NCI-H2171 treated with DMSO at 0.1 percent for 48 hours (cell line): ENCODE results near the gene SF3A2.

ENCODE experiments used
- DNase-seq: peaks from one replicate; lab custom pipeline; 2025; lab: John Stamatoyannopoulos, UW

The SF3A2 gene

DNA sequence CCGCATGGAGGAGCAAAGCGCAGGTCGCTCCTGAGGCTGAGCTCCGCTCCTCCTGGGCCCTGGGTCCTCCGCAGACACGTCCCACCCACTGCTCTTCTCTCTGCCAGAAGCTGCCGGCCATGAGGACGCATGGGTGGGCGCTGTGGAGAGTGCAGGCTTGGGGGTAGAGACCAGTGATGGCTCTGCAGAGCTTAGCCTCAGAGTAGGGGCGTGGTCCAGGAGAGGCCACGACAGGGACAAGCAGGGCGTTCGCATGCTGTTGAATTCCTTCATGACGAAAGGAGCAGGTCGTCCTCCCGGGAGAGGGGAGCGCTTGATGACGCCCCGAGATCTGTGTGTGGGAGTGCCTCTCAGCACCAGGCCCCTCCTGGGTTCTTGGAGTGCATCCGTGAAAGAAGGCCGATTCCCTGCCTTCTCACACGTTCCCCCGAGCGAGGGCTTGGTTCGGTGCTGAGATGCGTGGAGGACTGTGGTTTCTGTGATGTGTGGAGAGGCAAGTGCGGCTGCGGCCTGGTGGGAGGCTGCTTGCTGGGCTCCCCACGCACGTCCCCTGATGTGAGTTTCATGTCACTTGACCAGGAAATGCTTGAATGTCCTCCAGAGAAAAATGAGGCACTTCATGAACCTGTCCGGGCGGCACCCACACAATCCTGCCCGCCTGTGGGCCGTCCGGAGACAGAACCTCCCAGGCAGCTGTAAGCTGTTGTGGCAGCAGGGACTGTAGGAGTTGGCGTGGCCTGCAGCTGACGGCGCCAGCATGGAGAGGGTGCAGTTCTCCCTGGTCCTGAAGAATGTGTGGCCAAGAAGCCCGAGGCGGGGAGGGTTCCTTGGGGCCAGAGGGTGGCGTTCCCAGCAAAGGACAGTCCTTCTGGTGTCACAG lies 4.5 kb downstream of the SF3A2 start:
- DNase-seq: no peak

DNA sequence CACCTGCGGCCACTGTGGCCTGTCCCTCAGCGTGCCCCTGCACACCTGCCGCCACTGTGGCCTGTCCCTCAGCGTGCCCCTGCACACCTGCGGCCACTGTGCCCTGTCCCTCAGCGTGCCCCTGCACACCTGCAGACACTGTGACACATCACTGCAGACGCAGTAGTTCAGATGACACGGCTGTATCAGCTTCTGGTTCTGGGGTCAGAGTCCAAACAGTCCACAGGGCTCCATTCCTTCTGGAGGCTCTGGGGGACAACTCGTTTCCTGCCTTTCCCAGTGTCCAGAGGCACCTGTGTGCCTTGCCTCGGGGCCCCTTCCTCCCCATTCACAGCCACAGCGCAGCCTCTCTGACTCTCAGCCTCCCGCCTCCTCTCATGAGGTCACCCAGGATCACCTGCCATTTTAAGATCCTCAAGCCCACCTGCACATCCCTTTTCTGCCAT lies 5.5 kb downstream of the SF3A2 start:
- no peak for DNase-seq

DNA sequence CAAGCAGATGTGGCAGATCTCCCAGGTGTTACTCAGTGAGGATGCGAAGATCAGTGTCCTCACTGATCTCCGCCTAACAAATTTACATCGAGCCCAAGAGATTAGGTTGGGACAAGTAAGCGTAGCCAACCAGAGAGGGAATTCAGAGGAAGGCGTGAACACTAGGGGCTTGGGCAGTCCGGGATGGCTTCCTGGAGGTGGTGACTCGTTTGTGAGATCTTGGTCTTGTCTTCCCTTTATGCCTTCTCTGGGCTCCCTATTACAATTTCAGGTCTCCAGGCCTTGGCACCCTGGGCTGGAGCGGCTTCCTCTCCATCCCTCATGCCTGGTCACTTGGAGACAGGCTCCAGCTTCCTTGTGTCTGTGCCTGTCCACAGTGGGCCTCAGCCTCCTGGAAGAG lies 6.2 kb downstream of the SF3A2 start:
- no peak for DNase-seq

DNA sequence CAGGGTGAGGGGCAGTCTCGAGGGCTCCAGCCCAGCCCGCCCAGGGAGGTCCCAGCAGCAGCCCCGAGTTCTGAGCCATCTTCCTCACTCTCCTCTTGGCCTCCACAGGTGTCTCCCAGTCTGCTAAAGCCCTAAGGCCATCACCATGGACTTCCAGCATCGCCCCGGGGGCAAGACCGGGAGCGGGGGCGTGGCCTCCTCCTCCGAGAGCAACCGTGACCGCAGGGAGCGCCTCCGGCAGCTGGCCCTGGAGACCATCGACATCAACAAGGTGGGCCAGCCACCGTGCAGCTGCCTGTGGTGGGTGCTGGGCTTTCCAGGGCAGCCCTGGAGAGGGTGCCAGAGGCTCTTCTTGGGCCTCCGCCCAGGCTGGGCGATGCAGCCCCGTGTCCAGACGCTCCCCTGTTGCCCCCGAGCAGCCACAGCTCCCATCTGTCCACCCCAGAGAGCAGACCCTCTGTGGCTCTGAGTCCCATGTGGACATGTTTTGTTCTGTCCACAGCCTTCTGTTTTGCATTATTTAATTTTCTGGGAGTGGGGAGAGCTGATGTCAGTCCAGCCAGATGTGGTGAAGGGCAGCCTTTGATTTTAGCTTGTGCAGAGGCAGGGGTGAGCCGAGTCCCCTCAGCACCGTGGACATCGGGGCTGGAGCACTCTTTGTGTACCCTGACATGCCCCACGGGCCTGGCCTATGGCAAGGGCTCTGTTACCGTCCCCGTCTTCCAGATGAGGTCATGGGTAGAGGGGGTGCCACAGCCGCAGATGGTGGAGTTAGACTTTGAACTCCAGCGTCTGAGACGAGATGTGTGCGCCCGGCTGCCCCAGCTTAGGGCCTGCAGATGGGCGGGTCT lies 6.9 kb downstream of the SF3A2 start:
- no peak for DNase-seq

DNA sequence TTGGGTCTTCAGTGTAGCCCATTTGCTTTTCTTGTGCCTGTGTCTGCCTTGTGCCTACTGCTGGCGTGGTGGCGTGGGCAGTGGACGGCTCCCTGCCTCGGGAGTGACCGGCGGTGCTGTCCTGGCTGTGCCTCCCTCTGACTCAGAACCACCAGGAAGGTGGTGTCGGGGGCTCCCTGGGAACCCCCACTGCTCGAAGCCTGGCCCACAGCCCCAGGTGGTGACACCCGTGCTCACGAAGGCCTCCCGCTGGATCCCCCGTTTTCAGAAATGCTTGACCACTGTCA lies 7.4 kb downstream of the SF3A2 start:
- no peak for DNase-seq

DNA sequence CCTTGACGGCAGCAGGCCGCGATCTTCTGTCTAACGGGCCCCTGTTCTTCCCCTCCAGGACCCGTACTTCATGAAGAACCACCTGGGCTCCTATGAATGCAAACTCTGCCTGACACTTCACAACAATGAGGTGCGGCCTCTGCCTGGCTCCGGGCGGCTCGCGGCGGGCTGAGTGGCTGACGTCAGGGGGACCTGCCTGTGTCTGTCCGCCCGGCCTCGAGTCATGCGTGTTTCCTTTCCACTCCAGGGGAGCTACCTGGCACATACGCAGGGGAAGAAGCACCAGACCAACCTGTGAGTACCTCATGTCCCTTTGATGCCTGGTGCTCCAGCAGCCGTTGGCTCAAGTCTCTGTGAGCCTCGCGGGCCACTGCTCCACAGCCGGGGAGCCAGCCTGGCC lies 7.9 kb downstream of the SF3A2 start:
- no peak for DNase-seq

DNA sequence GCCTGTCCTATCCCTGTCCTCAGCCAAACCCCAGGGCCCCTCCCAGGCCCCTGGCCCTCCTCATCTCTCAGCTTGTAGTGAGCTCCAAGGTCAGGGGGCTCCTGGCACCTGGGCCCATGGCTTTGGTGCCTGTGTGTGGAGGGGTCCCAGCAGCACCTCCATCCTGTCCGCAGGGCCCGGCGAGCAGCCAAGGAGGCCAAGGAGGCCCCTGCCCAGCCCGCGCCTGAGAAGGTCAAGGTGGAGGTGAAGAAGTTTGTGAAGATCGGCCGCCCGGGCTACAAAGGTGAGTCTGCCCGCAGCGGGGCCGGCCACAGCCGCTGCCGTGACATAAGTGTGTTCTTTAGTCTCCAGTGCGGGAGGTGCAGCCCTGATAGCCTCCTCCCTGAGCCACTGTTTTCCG lies 8.6 kb downstream of the SF3A2 start:
- DNase-seq: no peak

DNA sequence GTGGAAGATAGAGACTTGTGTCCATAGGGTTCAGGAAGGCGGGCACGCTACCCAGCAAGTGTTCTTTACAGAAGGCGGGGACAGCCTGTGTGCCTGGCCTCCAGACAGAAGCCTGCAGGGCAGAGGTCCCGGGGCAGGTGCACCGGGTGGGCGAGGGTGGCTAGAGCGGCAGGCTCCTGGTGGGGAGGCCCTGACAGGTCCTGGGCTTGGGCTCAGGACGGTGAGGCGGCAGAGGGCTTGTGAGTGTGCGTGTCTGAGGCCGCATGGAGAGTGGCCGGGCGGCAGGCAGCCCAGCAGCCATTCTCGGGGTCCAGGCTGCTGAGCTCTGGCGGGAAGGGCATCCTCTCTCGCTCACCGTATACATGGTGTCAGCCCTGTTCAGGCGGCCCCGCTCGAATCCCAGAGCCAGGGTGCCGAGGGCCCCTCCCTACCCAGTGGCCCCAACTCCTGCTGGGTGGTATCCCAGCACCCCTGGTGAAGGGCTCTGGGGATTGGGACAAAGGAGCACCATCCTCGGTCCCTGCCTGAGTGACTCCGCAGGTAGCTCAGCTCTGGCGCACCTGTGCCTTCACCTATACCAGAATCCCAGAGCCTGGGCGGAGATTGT lies 9.5 kb downstream of the SF3A2 start:
- DNase-seq: no peak

DNA sequence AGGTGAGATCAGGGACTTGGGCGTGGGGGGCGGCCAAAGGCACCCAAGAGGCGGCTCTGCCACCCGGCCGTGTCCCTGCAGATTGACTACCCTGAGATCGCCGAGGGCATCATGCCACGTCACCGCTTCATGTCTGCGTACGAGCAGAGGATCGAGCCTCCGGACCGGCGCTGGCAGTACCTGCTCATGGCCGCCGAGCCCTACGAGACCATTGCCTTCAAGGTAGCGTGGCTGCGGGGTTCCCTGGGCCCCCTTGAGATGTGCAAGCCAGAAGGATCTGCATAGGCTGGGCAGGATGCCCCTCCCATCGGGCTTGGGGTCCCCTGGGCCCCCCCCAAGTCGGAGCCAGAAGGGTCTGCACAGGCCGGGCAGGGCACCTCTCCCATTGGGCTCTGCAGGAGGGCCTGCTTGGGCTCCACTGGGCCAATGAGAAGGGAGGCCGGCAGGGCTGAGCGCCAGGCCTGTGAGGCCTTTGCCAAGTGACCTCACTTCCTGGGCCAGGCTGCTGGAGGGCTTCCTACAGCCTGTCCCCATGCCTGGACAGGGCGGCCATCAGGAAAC lies 10.3 kb downstream of the SF3A2 start:
- DNase-seq: no peak

DNA sequence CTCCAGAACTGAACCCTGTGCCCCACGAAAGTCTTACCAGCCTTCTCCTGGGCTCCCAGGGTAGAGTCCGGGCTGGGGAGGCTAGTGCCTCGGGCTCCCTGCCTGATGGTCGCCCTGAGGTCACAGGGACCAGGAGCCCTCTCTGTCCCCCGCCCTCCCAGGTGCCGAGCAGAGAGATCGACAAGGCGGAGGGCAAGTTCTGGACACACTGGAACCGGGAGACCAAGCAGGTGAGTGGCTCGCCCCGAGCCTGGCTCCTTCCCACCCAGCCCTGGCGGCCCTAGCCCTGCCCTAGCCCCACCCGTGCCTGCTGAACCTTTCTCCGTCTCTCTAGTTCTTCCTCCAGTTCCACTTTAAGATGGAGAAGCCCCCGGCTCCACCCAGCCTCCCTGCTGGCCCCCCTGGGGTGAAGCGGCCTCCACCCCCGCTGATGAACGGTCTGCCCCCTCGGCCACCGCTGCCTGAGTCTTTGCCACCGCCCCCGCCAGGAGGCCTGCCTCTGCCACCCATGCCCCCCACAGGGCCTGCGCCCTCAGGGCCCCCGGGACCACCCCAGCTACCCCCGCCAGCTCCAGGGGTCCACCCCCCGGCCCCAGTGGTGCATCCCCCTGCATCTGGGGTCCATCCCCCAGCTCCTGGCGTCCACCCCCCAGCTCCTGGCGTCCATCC lies 10.9 kb downstream of the SF3A2 start:
- no peak for DNase-seq

DNA sequence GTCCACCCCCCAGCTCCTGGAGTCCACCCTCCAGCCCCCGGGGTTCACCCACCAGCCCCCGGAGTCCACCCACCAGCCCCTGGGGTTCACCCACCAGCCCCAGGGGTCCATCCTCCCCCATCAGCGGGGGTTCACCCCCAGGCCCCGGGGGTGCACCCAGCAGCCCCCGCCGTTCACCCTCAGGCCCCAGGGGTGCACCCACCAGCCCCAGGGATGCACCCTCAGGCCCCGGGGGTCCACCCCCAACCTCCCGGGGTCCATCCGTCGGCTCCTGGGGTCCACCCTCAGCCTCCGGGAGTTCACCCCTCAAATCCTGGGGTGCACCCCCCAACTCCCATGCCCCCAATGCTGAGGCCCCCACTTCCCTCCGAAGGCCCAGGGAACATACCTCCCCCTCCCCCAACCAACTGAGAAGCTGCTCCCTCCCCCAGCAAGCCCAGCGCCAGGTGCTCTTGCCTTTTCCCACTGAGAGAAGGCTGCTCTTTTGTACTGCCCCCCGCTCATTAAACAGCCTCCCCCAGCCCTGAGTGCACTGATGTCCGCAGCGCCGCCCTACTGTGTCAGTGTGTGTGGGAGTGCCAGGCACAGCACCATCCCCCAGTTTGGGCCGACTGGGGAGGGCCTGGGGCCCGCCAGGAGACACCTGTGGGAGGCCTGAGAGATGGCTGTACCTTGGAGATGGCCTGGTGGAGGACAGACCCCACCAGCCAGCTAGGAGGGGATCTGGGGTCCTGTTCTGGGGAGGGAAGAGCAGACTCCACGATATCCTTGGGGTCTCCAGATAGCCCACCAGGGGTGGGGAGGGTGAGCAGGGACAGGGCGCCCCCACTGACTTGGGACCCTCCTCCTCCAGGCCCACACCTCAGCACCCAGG lies 11.7 kb downstream of the SF3A2 start:
- no peak for DNase-seq

DNA sequence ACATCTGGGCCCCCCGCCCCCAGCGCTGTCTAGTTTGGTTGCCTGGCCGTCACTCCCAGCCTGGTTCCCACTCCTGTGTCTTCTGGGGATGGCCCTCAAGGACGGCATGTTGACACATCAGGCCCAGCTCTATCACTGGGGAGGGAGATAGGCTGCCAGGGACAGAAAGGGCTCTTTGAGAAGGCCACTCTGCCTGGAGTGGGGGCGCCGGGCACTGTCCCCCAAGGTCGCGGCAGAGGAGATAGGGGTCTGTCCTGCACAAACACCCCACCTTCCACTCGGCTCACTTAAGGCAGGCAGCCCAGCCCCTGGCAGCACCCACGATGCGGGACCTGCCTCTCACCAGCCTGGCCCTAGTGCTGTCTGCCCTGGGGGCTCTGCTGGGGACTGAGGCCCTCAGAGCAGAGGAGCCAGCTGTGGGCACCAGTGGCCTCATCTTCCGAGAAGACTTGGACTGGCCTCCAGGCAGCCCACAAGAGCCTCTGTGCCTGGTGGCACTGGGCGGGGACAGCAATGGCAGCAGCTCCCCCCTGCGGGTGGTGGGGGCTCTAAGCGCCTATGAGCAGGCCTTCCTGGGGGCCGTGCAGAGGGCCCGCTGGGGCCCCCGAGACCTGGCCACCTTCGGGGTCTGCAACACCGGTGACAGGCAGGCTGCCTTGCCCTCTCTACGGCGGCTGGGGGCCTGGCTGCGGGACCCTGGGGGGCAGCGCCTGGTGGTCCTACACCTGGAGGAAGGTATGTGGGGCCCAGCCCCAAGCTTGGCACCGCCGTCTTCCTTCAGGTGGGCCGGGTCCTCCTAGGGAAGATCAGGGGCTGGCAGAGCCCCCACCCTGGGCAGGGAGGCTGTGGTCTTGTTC lies 12.6 kb downstream of the SF3A2 start, which contains the start of gene AMH:
TSS of gene AMH (plus strand) at position 314 of the 857 bp plus-strand sequence. CDS start at position 324, 10 bp downstream.
- DNase-seq: no peak

DNA sequence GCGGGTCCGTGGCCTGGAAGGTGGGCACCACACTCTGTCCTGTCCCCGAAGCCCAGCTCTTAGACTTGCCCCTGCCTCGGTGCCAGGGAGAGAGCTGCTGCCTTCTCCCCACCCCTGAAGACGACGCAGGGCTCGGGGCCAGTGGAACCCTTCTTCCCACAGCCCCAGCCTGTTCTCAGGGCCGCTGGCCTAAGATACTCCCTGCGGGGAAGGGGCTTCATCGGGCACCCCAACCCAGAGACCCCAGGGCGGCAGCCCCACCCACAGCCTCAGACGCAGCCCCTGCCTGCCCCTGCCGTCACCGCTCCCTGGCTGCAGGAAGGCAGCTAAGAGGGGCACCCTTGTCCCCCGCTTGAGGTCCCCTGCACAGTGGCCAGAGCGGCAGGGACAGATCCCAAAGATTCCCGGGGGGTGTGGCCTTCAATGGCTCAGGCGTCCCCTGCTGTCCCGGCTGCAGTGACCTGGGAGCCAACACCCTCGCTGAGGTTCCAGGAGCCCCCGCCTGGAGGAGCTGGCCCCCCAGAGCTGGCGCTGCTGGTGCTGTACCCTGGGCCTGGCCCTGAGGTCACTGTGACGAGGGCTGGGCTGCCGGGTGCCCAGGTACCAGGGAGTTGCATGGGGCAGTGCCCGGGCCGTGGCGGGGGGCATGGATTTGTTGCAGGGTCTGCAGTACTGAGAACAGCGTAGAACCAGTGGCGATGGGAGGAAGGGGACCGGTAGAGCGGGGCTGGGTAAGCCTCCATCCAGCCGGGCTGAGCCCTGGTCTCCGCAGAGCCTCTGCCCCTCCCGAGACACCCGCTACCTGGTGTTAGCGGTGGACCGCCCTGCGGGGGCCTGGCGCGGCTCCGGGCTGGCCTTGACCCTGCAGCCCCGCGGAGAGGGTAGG lies 13.5 kb downstream of the SF3A2 start:
- peak; percentile 41 for DNase-seq

DNA sequence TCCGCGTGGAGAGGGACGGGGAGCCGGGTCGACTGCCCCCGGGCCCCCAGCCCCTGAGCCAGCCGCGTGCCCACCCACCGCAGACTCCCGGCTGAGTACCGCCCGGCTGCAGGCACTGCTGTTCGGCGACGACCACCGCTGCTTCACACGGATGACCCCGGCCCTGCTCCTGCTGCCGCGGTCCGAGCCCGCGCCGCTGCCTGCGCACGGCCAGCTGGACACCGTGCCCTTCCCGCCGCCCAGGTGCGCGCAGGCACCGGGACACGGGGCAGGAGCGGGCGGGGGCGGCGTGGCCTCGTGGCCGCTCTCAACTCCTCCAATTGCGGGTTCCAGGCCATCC lies 14.1 kb downstream of the SF3A2 start:
- no peak for DNase-seq

DNA sequence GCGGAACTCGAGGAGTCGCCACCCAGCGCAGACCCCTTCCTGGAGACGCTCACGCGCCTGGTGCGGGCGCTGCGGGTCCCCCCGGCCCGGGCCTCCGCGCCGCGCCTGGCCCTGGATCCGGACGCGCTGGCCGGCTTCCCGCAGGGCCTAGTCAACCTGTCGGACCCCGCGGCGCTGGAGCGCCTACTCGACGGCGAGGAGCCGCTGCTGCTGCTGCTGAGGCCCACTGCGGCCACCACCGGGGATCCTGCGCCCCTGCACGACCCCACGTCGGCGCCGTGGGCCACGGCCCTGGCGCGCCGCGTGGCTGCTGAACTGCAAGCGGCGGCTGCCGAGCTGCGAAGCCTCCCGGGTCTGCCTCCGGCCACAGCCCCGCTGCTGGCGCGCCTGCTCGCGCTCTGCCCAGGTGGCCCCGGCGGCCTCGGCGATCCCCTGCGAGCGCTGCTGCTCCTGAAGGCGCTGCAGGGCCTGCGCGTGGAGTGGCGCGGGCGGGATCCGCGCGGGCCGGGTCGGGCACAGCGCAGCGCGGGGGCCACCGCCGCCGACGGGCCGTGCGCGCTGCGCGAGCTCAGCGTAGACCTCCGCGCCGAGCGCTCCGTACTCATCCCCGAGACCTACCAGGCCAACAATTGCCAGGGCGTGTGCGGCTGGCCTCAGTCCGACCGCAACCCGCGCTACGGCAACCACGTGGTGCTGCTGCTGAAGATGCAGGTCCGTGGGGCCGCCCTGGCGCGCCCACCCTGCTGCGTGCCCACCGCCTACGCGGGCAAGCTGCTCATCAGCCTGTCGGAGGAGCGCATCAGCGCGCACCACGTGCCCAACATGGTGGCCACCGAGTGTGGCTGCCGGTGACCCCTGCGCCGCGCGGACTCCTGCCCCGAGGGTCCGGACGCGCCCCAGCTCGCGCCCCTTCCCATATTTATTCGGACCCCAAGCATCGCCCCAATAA lies 14.8 kb downstream of the SF3A2 start:
- DNase-seq: no peak

DNA sequence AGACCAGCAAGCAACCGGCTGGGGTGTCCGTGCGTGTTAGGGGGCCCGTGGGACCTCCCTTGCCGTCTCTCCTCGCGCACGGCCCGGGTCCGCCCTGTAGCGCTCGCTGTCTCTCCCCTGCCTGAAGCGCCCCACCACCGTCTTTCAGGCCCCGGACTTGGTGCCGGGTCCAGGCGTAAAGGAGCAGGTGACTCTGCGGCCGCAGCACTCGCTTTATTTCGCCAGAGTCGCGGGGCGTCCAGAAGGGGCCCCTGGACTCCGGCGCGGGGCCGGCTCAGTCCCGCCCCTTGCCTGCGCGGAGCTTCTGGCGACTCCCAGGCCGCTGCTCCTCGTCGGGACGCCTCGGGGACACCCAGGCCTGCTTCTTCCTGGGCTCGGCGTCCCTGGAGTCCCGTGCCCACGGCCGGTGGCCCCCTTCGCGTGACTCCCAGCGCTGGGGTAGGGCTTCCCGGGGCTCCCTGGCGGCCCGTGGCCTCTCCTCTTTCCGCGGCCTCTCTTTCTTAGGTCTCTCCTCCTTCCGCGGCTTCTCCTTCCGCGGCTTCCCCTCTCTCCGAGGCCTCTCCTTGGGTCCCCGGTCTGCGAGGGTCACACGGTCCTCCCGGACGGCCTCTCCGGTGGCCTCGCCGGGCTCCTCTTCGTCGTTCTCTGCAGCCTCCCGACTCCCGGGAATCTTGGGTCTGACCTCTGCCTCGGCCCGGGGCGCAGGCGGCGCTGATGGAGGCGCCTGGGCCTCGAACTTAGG lies 15.6 kb downstream of the SF3A2 start:
- no peak for DNase-seq

DNA sequence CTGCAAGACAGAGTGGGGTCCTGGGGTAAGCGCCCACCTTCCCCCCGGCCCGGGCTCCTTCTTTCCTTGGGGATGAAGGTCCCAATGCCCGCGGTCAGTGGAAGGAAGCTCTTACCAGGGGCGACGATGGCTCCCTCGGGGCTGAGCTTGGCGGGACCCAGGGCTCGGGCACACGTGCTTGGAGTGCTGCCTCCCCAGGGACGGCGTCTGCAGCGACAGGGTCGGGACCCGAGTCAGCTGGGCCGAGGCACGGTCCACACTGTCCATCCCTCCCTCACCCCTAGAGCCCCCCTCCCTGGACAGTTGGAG lies 16.1 kb downstream of the SF3A2 start:
- no peak for DNase-seq
